Memory B cell (primary cell): ENCODE results near the gene USH1C.

Experiments
- ATAC-seq: fragments of 150-1000 bp; cut with Tn5 transposase; 2 replicates; pipeline ENCODE4 v1.10.0; 2021; ENCODE audit warnings: low read depth, mild to moderate bottlenecking, moderate library complexity
- DNase-seq, 2 donors: peaks; one replicate each; pipeline ENCODE4 v3.0.0; 2022; ENCODE audit warnings: low spot score in 2 of 2
- H3K27ac Mint-ChIP-seq: one replicate; pipeline ENCODE4 v1.8.0; 2022; ENCODE audit warnings: mild to moderate bottlenecking, moderate library complexity, mixed read lengths
- H3K27me3 Mint-ChIP-seq: one replicate; pipeline ENCODE4 v1.8.0; 2022; ENCODE audit warnings: mixed read lengths
- H3K36me3 Mint-ChIP-seq: one replicate; pipeline ENCODE4 v1.8.0; 2022; ENCODE audit warnings: mild to moderate bottlenecking, mixed read lengths
- H3K4me1 Mint-ChIP-seq: one replicate; pipeline ENCODE4 v1.8.0; 2022; ENCODE audit warnings: mixed read lengths
- H3K4me3 Mint-ChIP-seq: one replicate; pipeline ENCODE4 v1.8.0; 2022; ENCODE audit warnings: mild to moderate bottlenecking, moderate library complexity, mixed read lengths
- H3K9me3 Mint-ChIP-seq: one replicate; pipeline ENCODE4 v1.8.0; 2022; ENCODE audit warnings: mixed read lengths

Gene USH1C

GRCh38 chr11:17506314-17506713 is 37.9 kb downstream of the USH1C start:
- DNase-seq: no peak
- no peak overlapping the region for H3K4me3 Mint-ChIP-seq
- no peaks in the 10 kb centered on the region for H3K9me3 Mint-ChIP-seq
- ATAC-seq: no peak
- H3K36me3 Mint-ChIP-seq: no peaks in the 10 kb centered on the region
- peaks cover 3% of the 10 kb centered on the region for H3K4me1 Mint-ChIP-seq
- no peak overlapping the region for H3K27ac Mint-ChIP-seq
- peaks cover 9% of the 10 kb centered on the region for H3K27me3 Mint-ChIP-seq

- no peak for ATAC-seq
- H3K27ac Mint-ChIP-seq: no peak overlapping the region
Observed at GRCh38 chr11:17505146-17505545, 39.1 kb downstream of the USH1C start.

GRCh38 chr11:17504330-17505107 is 39.7 kb downstream of the USH1C start:
- H3K4me3 Mint-ChIP-seq: no peak overlapping the region

More at GRCh38 chr11:17505146-17505545, 39.1 kb downstream of the USH1C start:
- H3K4me1 Mint-ChIP-seq: peaks cover 3% of the 10 kb centered on the region
- no peaks in the 10 kb centered on the region for H3K9me3 Mint-ChIP-seq
- H3K27me3 Mint-ChIP-seq: peaks cover 9% of the 10 kb centered on the region
- DNase-seq: no peak
- no peaks in the 10 kb centered on the region for H3K36me3 Mint-ChIP-seq
- H3K4me3 Mint-ChIP-seq: no peak overlapping the region

GRCh38 chr11:17502630-17503029 is 41.6 kb downstream of the USH1C start:
- H3K4me1 Mint-ChIP-seq: peaks cover 3% of the 10 kb centered on the region
- no peaks in the 10 kb centered on the region for H3K9me3 Mint-ChIP-seq
- DNase-seq (no peak), ATAC-seq (no peak)
- H3K36me3 Mint-ChIP-seq: no peaks in the 10 kb centered on the region
- H3K27ac Mint-ChIP-seq: no peak overlapping the region
- H3K4me3 Mint-ChIP-seq: no peak overlapping the region
- peaks cover 6% of the 10 kb centered on the region for H3K27me3 Mint-ChIP-seq

More at GRCh38 chr11:17504330-17505107, 39.7 kb downstream of the USH1C start:
- Mint-ChIP-seq H3K27me3 (peaks cover 10% of the 10 kb centered on the region), H3K4me1 (peaks cover 3% of the 10 kb centered on the region), H3K27ac (no peak overlapping the region), H3K9me3 (no peaks in the 10 kb centered on the region), H3K36me3 (no peaks in the 10 kb centered on the region)
- peak; percentile 90 for ATAC-seq
- DNase-seq: peak; percentile 77

GRCh38 chr11:17500673-17501072 is 43.5 kb downstream of the USH1C start:
- H3K9me3 Mint-ChIP-seq: no peaks in the 10 kb centered on the region
- peaks cover 3% of the 10 kb centered on the region for H3K4me1 Mint-ChIP-seq
- DNase-seq (no peak), ATAC-seq (no peak)
- no peaks in the 10 kb centered on the region for H3K36me3 Mint-ChIP-seq
- peaks cover 7% of the 10 kb centered on the region for H3K27me3 Mint-ChIP-seq
- H3K27ac Mint-ChIP-seq: no peak overlapping the region
- H3K4me3 Mint-ChIP-seq: no peak overlapping the region

- Mint-ChIP-seq H3K36me3 (no peaks in the 10 kb centered on the region), H3K9me3 (no peaks in the 10 kb centered on the region)
- ATAC-seq: no peak
Observed at GRCh38 chr11:17498475-17498874, 45.7 kb downstream of the USH1C start.

GRCh38 chr11:17498058-17498457 is 46.2 kb downstream of the USH1C start:
- DNase-seq (no peak), ATAC-seq (peak; percentile 39)
- Mint-ChIP-seq H3K27me3 (peaks cover 7% of the 10 kb centered on the region), H3K9me3 (no peaks in the 10 kb centered on the region), H3K4me1 (no peaks in the 10 kb centered on the region), H3K36me3 (no peaks in the 10 kb centered on the region), H3K4me3 (no peak overlapping the region), H3K27ac (no peak overlapping the region)

More at GRCh38 chr11:17498475-17498874, 45.7 kb downstream of the USH1C start:
- peaks cover 7% of the 10 kb centered on the region for H3K27me3 Mint-ChIP-seq
- no peak overlapping the region for H3K27ac Mint-ChIP-seq
- H3K4me1 Mint-ChIP-seq: no peaks in the 10 kb centered on the region
- DNase-seq: no peak
- no peak overlapping the region for H3K4me3 Mint-ChIP-seq

- Mint-ChIP-seq H3K9me3 (no peaks in the 10 kb centered on the region), H3K27ac (no peak overlapping the region), H3K27me3 (peaks cover 12% of the 10 kb centered on the region), H3K4me1 (no peaks in the 10 kb centered on the region), H3K36me3 (no peaks in the 10 kb centered on the region), H3K4me3 (no peak overlapping the region)
- no peak for DNase-seq
- no peak for ATAC-seq
Observed at GRCh38 chr11:17496406-17496805, 47.8 kb downstream of the USH1C start.

GRCh38 chr11:17494019-17494418 is 50.2 kb downstream of the USH1C start:
- Mint-ChIP-seq H3K4me1 (no peaks in the 10 kb centered on the region), H3K36me3 (no peaks in the 10 kb centered on the region), H3K4me3 (no peak overlapping the region), H3K27me3 (peaks cover 18% of the 10 kb centered on the region), H3K27ac (no peak overlapping the region), H3K9me3 (no peaks in the 10 kb centered on the region)
- ATAC-seq (no peak), DNase-seq (no peak)

GRCh38 chr11:17490938-17491337 is 53.3 kb downstream of the USH1C start:
- ATAC-seq: no peak
- H3K4me1 Mint-ChIP-seq: no peaks in the 10 kb centered on the region

GRCh38 chr11:17490232-17490631 is 54.0 kb downstream of the USH1C start:
- H3K27ac Mint-ChIP-seq: no peak overlapping the region
- DNase-seq (no peak), ATAC-seq (no peak)
- H3K4me1 Mint-ChIP-seq: no peaks in the 10 kb centered on the region
- peaks cover 19% of the 10 kb centered on the region for H3K27me3 Mint-ChIP-seq
- no peak overlapping the region for H3K4me3 Mint-ChIP-seq
- H3K9me3 Mint-ChIP-seq: no peaks in the 10 kb centered on the region
- H3K36me3 Mint-ChIP-seq: no peaks in the 10 kb centered on the region

More at GRCh38 chr11:17490938-17491337, 53.3 kb downstream of the USH1C start:
- no peaks in the 10 kb centered on the region for H3K9me3 Mint-ChIP-seq
- peaks cover 21% of the 10 kb centered on the region for H3K27me3 Mint-ChIP-seq
- no peak overlapping the region for H3K4me3 Mint-ChIP-seq
- no peaks in the 10 kb centered on the region for H3K36me3 Mint-ChIP-seq
- DNase-seq: no peak
- no peak overlapping the region for H3K27ac Mint-ChIP-seq

- DNase-seq: no peak
- Mint-ChIP-seq H3K36me3 (no peaks in the 10 kb centered on the region), H3K27ac (no peak overlapping the region), H3K4me3 (no peak overlapping the region), H3K4me1 (no peaks in the 10 kb centered on the region), H3K9me3 (no peaks in the 10 kb centered on the region), H3K27me3 (peaks cover 19% of the 10 kb centered on the region)
- ATAC-seq: no peak
Observed at GRCh38 chr11:17489751-17490150, 54.5 kb downstream of the USH1C start.

- Mint-ChIP-seq H3K4me1 (no peaks in the 10 kb centered on the region), H3K4me3 (no peak overlapping the region), H3K36me3 (peaks cover under 1% of the 10 kb centered on the region), H3K9me3 (peaks cover 3% of the 10 kb centered on the region), H3K27me3 (peaks cover 23% of the 10 kb centered on the region), H3K27ac (no peak overlapping the region)
- DNase-seq (no peak), ATAC-seq (no peak)
Observed at GRCh38 chr11:17488563-17488962, 55.7 kb downstream of the USH1C start.

GRCh38 chr11:17486646-17487045 is 57.6 kb downstream of the USH1C start:
- Mint-ChIP-seq H3K4me3 (no peak overlapping the region), H3K4me1 (no peaks in the 10 kb centered on the region), H3K27ac (no peak overlapping the region), H3K36me3 (peaks cover 3% of the 10 kb centered on the region), H3K27me3 (peaks cover 23% of the 10 kb centered on the region), H3K9me3 (peaks cover 5% of the 10 kb centered on the region)
- DNase-seq (no peak), ATAC-seq (no peak)

- DNase-seq (no peak), ATAC-seq (no peak)
- H3K27ac Mint-ChIP-seq: no peak overlapping the region
- no peak overlapping the region for H3K4me3 Mint-ChIP-seq
- H3K36me3 Mint-ChIP-seq: peaks cover 3% of the 10 kb centered on the region
- H3K4me1 Mint-ChIP-seq: no peaks in the 10 kb centered on the region
- H3K9me3 Mint-ChIP-seq: peaks cover 5% of the 10 kb centered on the region
- H3K27me3 Mint-ChIP-seq: peaks cover 15% of the 10 kb centered on the region
Observed at GRCh38 chr11:17483505-17483904, 60.7 kb downstream of the USH1C start.
